Measurements from ENCODE around the gene PLA2G2F.

PLA2G2F gene

GRCh38 chr1:20168564-20169491, 29.7 kb downstream of the PLA2G2F start:
- DNase-seq (ENCODE audit: low read depth), result no peak

- no peak for DNase-seq (ENCODE audit: low read depth)
Measured at GRCh38 chr1:20169932-20170331, 30.8 kb downstream of the PLA2G2F start.

GRCh38 chr1:20172033-20172590, 33.0 kb downstream of the PLA2G2F start:
- no peak for DNase-seq (ENCODE audit: low read depth)

- DNase-seq (ENCODE audit: low read depth), result no peak
Measured at GRCh38 chr1:20174937-20175666, 36.0 kb downstream of the PLA2G2F start.

- DNase-seq (ENCODE audit: low read depth), result no peak
Measured at GRCh38 chr1:20178634-20179370, 39.7 kb downstream of the PLA2G2F start.

- no peak for DNase-seq (ENCODE audit: low read depth)
Measured at GRCh38 chr1:20179371-20180128, 40.4 kb downstream of the PLA2G2F start.

- no peak for DNase-seq (ENCODE audit: low read depth)
Measured at GRCh38 chr1:20180129-20180843, 41.2 kb downstream of the PLA2G2F start.

- no peak for DNase-seq (ENCODE audit: low read depth)
Measured at GRCh38 chr1:20180844-20181207, 41.7 kb downstream of the PLA2G2F start.

GRCh38 chr1:20182415-20182814, 43.3 kb downstream of the PLA2G2F start:
- no peak for DNase-seq (ENCODE audit: low read depth)

- DNase-seq (ENCODE audit: low read depth), result no peak
Measured at GRCh38 chr1:20183035-20183434, 43.9 kb downstream of the PLA2G2F start.

- no peak for DNase-seq (ENCODE audit: low read depth)
Measured at GRCh38 chr1:20183616-20184271, 44.6 kb downstream of the PLA2G2F start.

GRCh38 chr1:20184481-20184900, 45.4 kb downstream of the PLA2G2F start:
- no peak for DNase-seq (ENCODE audit: low read depth)

- no peak for DNase-seq (ENCODE audit: low read depth)
Measured at GRCh38 chr1:20184997-20185833, 46.1 kb downstream of the PLA2G2F start.

GRCh38 chr1:20185834-20186782, 47.0 kb downstream of the PLA2G2F start, which contains the start of the genes PLA2G2C and UBXN10:
Gene PLA2G2C, minus strand, starts transcription at chr1:20186518. Its CDS starts 9,155 bp downstream, at chr1:20177363.
Gene UBXN10, plus strand, starts transcription at chr1:20186096. Its CDS starts 4,466 bp downstream, at chr1:20190562.
- no peak for DNase-seq (ENCODE audit: low read depth)

- DNase-seq (ENCODE audit: low read depth), result no peak
Measured at GRCh38 chr1:20187103-20187812, 48.1 kb downstream of the PLA2G2F start.

GRCh38 chr1:20187813-20188454, 48.8 kb downstream of the PLA2G2F start:
- no peak for DNase-seq (ENCODE audit: low read depth)

- no peak for DNase-seq (ENCODE audit: low read depth)
Measured at GRCh38 chr1:20188455-20188817, 49.3 kb downstream of the PLA2G2F start.
